HCT116 (cell line): ENCODE results near the gene ARHGAP9. TPM values are rescaled to one million over a fixed set of nuclear protein-coding genes. Genes with fewer than 3 reads are reported as not detected.

Experiments used
- ATAC-seq: fragments of 200-7000 bp; cut with Tn5 transposase; 2 replicates; pipeline ENCODE4 v1.9.1; 2020; ENCODE audit warnings: mild to moderate bottlenecking, moderate library complexity
- BruUV-seq: library from RNA; stranded (reverse); fragments of 400-500 nt; replicated peaks from 2 replicates; lab custom pipeline; 2021; lab: Mats Ljungman, UMichigan
- CTCF ChIA-PET: fragments of 300-600 bp; sonication (Branson Sonifier 250); formaldehyde crosslinking; loops from one replicate; lab custom pipeline; 2021; ENCODE audit warnings: antibody characterized with exemption; lab: Charles Lee
- POLR2A ChIA-PET: fragments of 300-600, 350-600 bp; sonication (Branson Sonifier 250); formaldehyde crosslinking; loops from one replicate; lab custom pipeline; 2021; ENCODE audit warnings: antibody characterized with exemption; lab: Charles Lee
- RAD21 ChIA-PET, 2 experiments: fragments of 300-600 bp; sonication (Branson Sonifier 250); formaldehyde crosslinking; loops; one replicate each; lab custom pipeline; 2023; ENCODE audit warnings: low total read pairs in 2 of 2; ENCODE audit not compliant: uncharacterized antibody in 2 of 2, unreplicated experiment in 2 of 2, low non-redundant PET in 1 of 2; lab: Charles Lee
- DNase-seq: peaks from one replicate; pipeline ENCODE4 v3.0.0-alpha.2; 2010; ENCODE audit warnings: low read depth, low spot score
- H2AFZ ChIP-seq: fragments of 200-600 bp; shearing (Covaris generic), sonication (generic); 2 replicates; pipeline ENCODE4 v1.6.1; 2017; ENCODE audit warnings: low read depth, mixed run types, mixed read lengths, antibody characterized with exemption, low read length; ENCODE audit not compliant: poor library complexity, severe bottlenecking
- H3K27ac ChIP-seq: 2 replicates; pipeline ENCODE4 v1.5.1; 2012; ENCODE audit warnings: low read depth, low read length
- H3K27me3 ChIP-seq: fragments of 200-600 bp; sonication (generic); 2 replicates; pipeline ENCODE4 v1.6.1; 2016; ENCODE audit warnings: mixed run types, low read length, mixed read lengths; ENCODE audit not compliant: insufficient read depth
- H3K36me3 ChIP-seq, 2 experiments: fragments of 200-500 bp in 1 of 2; fragments of 200-600 bp in 1 of 2; sonication (Bioruptor generic) in 1 of 2; sonication (generic) in 1 of 2; 2 replicates each; pipeline versions ENCODE4 v1.5.1 to v1.6.1; 2014 to 2016; ENCODE audit warnings: low read length in 2 of 2, inconsistent platforms in 1 of 2, mixed read lengths in 1 of 2, mixed run types in 1 of 2; ENCODE audit not compliant: insufficient read depth in 2 of 2, control insufficient read depth in 1 of 2
- H3K4me1 ChIP-seq, 2 experiments: fragments of 200-600 bp in 1 of 2; sonication (generic) in 1 of 2; 2 replicates each; pipeline versions ENCODE4 v1.5.1 to v1.6.1; 2012 to 2017; ENCODE audit warnings: low read length in 2 of 2, inconsistent platforms in 1 of 2, mild to moderate bottlenecking in 1 of 2, mixed read lengths in 1 of 2, mixed run types in 1 of 2, moderate library complexity in 1 of 2; ENCODE audit not compliant: insufficient read depth in 2 of 2, control insufficient read depth in 1 of 2
- H3K4me2 ChIP-seq: fragments of 200-600 bp; sonication (generic); 2 replicates; pipeline ENCODE4 v1.6.1; 2017; ENCODE audit warnings: mixed run types, low read length, mixed read lengths
- H3K4me3 ChIP-seq, 2 experiments: fragments of 200-600 bp in 1 of 2; sonication (generic) in 1 of 2; replicated peaks in 1 of 2; 2 replicates each; pipeline ENCODE4 v1.5.1; 2011 to 2016; ENCODE audit warnings: low read length in 2 of 2, control low read depth in 1 of 2, low read depth in 1 of 2, mild to moderate bottlenecking in 1 of 2, mixed read lengths in 1 of 2, mixed run types in 1 of 2
- H3K79me2 ChIP-seq: fragments of 200-600 bp; sonication (generic); 2 replicates; pipeline ENCODE4 v1.6.1; 2017; ENCODE audit warnings: mild to moderate bottlenecking, mixed run types, low read length, moderate library complexity, mixed read lengths; ENCODE audit not compliant: insufficient read depth
- H3K9ac ChIP-seq: fragments of 200-600 bp; sonication (generic); 2 replicates; pipeline ENCODE4 v1.6.1; 2016; ENCODE audit warnings: low read length, mixed read lengths
- H3K9me2 ChIP-seq: fragments of 200-600 bp; sonication (generic), shearing (Covaris generic); 2 replicates; pipeline ENCODE4 v1.6.1; 2017; ENCODE audit warnings: mixed run types, mild to moderate bottlenecking, moderate library complexity; ENCODE audit not compliant: insufficient read depth
- H3K9me3 ChIP-seq, 2 experiments: fragments of 200-500 bp in 1 of 2; fragments of 200-600 bp in 1 of 2; sonication (Bioruptor generic) in 1 of 2; sonication (generic) in 1 of 2; 2 replicates each; pipeline ENCODE4 v1.6.1; 2014 to 2017; ENCODE audit warnings: low read length in 2 of 2, mixed read lengths in 2 of 2, inconsistent platforms in 1 of 2, low read depth in 1 of 2, mild to moderate bottlenecking in 1 of 2, mixed run types in 1 of 2, moderate library complexity in 1 of 2; ENCODE audit not compliant: control insufficient read depth in 1 of 2, insufficient read depth in 1 of 2
- H4K20me1 ChIP-seq: fragments of 200-600 bp; sonication (generic), shearing (Covaris generic); 2 replicates; pipeline ENCODE4 v1.6.1; 2017; ENCODE audit warnings: mixed run types, mild to moderate bottlenecking, moderate library complexity; ENCODE audit not compliant: insufficient read depth
- ATF3 ChIP-seq: IDR thresholded peaks from 2 replicates; pipeline ENCODE4 v1.6.1; 2012
- CEBPB ChIP-seq: IDR thresholded peaks from 2 replicates; pipeline ENCODE4 v1.6.1; 2012; ENCODE audit warnings: low read depth
- EGR1 ChIP-seq: IDR thresholded peaks from 2 replicates; pipeline ENCODE4 v1.6.1; 2012; ENCODE audit warnings: low read depth
- ELF1 ChIP-seq: IDR thresholded peaks from 2 replicates; pipeline ENCODE4 v1.6.1; 2012; ENCODE audit warnings: low read depth, borderline replicate concordance
- EZH2phosphoT487 ChIP-seq: fragments of 200-600 bp; IDR thresholded peaks from 2 replicates; pipeline ENCODE4 v1.6.1; 2018; ENCODE audit warnings: antibody characterized with exemption, borderline replicate concordance
- FOSL1 ChIP-seq: IDR thresholded peaks from 2 replicates; pipeline ENCODE4 v1.6.1; 2012; ENCODE audit warnings: low read depth
- JUND ChIP-seq: IDR thresholded peaks from 2 replicates; pipeline ENCODE4 v1.6.1; 2012
- POLR2A ChIP-seq: IDR thresholded peaks from 2 replicates; pipeline ENCODE4 v1.7.0; 2011; ENCODE audit warnings: borderline replicate concordance; ENCODE audit not compliant: insufficient read depth, insufficient read length; ENCODE audit errors: extremely low read depth
- RAD21 ChIP-seq: IDR thresholded peaks from 2 replicates; pipeline ENCODE4 v1.6.1; 2012; ENCODE audit warnings: low read depth, mild to moderate bottlenecking
- REST ChIP-seq: IDR thresholded peaks from 2 replicates; pipeline ENCODE4 v1.6.1; 2012; ENCODE audit warnings: low read depth
- SIN3A ChIP-seq: IDR thresholded peaks from 2 replicates; pipeline ENCODE4 v1.6.1; 2012; ENCODE audit warnings: low read depth
- SP1 ChIP-seq: IDR thresholded peaks from 2 replicates; pipeline ENCODE4 v1.6.1; 2012; ENCODE audit warnings: low read depth
- TCF7L2 ChIP-seq: IDR thresholded peaks from 2 replicates; pipeline ENCODE4 v1.7.0; 2011; ENCODE audit warnings: borderline replicate concordance, inconsistent platforms; ENCODE audit not compliant: insufficient read depth, insufficient read length; ENCODE audit errors: extremely low read depth
- YY1 ChIP-seq: IDR thresholded peaks from 2 replicates; pipeline ENCODE4 v1.6.1; 2011; ENCODE audit warnings: low read length, low read depth, moderate library complexity, mild to moderate bottlenecking; ENCODE audit not compliant: insufficient replicate concordance; ENCODE audit errors: extremely low read depth
- ZBTB33 ChIP-seq: IDR thresholded peaks from 2 replicates; pipeline ENCODE4 v1.6.1; 2011; ENCODE audit warnings: mild to moderate bottlenecking, low read length, moderate library complexity; ENCODE audit not compliant: insufficient replicate concordance; ENCODE audit errors: extremely low read depth
- ZFX ChIP-seq: fragments of 450-650 bp; IDR thresholded peaks from 2 replicates; pipeline ENCODE4 v1.6.1; 2017
- ZNF274 ChIP-seq: fragments of 200-500 bp; sonication (Bioruptor generic); IDR thresholded peaks from 2 replicates; pipeline ENCODE4 v1.6.1; 2014; ENCODE audit warnings: mild to moderate bottlenecking, low read depth, low read length, inconsistent platforms
- intact Hi-C: fragments of 100-400 bp; cut with micrococcal nuclease; formaldehyde crosslinking; loops from 2 replicates; pipeline ENCODE4 v1.10.0; 2022
- total RNA-seq: library from RNA; stranded (reverse); gene quantifications from one replicate; pipeline ENCODE4 v1.2.1, GENCODE V29; 2021; ENCODE audit not compliant: unreplicated experiment
- TF ChIP-seq, protein P1 (sequence below): IDR thresholded peaks from 2 replicates; pipeline ENCODE4 v1.6.1; 2012

Gene ARHGAP9
- total RNA-seq, 1 experiment from 2014 or later: 0.84 TPM

DNA sequence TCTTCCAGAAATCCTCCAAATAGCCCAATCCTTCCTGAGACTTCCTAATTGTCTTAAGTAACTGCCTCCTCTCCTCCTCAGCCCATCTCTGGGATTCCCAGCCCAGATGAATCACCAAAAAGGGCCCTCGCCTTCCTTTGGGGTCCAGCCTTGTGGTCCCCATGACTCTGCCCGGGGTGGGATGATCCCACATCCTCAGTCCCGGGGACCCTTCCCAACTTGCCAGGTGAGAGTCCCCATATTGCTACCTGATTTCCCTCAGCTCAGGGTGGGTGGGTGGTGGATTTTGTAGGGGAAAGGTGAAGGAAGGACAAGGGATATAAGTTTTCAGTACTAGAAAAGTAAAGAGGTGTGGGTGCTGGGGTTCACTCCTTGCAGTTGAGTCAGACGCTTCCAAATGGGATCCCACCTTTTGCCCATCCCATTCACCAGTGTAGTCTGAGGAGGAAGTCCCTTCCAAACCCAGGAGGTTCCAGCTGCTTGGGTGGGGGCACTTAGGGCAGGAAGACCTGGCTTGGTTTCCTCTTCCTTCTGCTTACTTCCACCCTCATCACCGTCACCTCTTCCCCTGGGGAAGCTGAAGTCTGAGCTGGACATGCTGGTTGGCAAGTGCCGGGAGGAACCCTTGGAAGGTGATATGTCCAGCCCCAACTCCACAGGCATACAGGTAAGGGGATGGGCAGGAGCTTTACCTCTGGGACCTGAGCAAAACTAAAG is 14.5 kb downstream of the ARHGAP9 start:
- ChIA-PET CTCF (no interaction called here), POLR2A (no interaction called here)
- TF ChIP-seq REST (no peak), EGR1 (no peak), ZBTB33 (no peak), SP1 (no peak), ZNF274 (no peak), EZH2phosphoT487 (no peak), ELF1 (no peak), YY1 (no peak), ZFX (no peak), ATF3 (no peak), JUND (no peak), POLR2A (no peak), CEBPB (no peak), FOSL1 (no peak), SIN3A (no peak), TCF7L2 (no peak), RAD21 (no peak)
- TF ChIP-seq, protein P1, sequence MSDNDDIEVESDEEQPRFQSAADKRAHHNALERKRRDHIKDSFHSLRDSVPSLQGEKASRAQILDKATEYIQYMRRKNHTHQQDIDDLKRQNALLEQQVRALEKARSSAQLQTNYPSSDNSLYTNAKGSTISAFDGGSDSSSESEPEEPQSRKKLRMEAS: no peak

More for the DNA sequence above, 14.5 kb downstream of the ARHGAP9 start:
- Histone ChIP-seq H3K79me2 (no peaks in the 10 kb centered on the region), H4K20me1 (no peaks in the 10 kb centered on the region), H3K4me1 (peaks cover 9 to 30% of the 10 kb centered on the region in 2 experiments), H3K4me2 (no peak overlapping the region), H3K9me3 (no peaks in the 10 kb centered on the region), H3K27me3 (peaks cover 20% of the 10 kb centered on the region), H3K36me3 (no peaks in the 10 kb centered on the region), H3K9ac (no peak overlapping the region), H3K27ac (no peak overlapping the region), H3K9me2 (no peaks in the 10 kb centered on the region), H2AFZ (no peak overlapping the region), H3K4me3 (no peak overlapping the region)
- BruUV-seq: no TSS peak
- intact Hi-C loops: no loop called here
- RAD21 ChIA-PET: no interaction called here
- DNase-seq (no peak), ATAC-seq (no peak)
